Measurements from ENCODE around the gene KATNIP. TPM values are rescaled to one million over a fixed set of nuclear protein-coding genes. Genes with fewer than 3 reads are reported as not detected.

The KATNIP gene
- total RNA-seq (10 to 100 TPM; 10.0 to 13.4 (median 12.3) TPM), polyA plus RNA-seq (7.0 TPM)
- long read RNA-seq, donor 1, partial matches to known transcripts, result 4 of 11 reads
- long read RNA-seq, donor 1, other reads (novel, unspliced or antisense), result 6 of 11 reads
- long read RNA-seq, donor 2, partial matches to known transcripts, result 1 of 3 reads
- long read RNA-seq, donor 2, other reads (novel, unspliced or antisense), result 1 of 3 reads
- long read RNA-seq, donor 3, partial matches to known transcripts, result 21 of 29 reads
- long read RNA-seq, donor 3, other reads (novel, unspliced or antisense), result 7 of 29 reads
- long read RNA-seq, donor 4, partial matches to known transcripts, result 2 of 5 reads
- long read RNA-seq, donor 4, other reads (novel, unspliced or antisense), result 3 of 5 reads

DNA sequence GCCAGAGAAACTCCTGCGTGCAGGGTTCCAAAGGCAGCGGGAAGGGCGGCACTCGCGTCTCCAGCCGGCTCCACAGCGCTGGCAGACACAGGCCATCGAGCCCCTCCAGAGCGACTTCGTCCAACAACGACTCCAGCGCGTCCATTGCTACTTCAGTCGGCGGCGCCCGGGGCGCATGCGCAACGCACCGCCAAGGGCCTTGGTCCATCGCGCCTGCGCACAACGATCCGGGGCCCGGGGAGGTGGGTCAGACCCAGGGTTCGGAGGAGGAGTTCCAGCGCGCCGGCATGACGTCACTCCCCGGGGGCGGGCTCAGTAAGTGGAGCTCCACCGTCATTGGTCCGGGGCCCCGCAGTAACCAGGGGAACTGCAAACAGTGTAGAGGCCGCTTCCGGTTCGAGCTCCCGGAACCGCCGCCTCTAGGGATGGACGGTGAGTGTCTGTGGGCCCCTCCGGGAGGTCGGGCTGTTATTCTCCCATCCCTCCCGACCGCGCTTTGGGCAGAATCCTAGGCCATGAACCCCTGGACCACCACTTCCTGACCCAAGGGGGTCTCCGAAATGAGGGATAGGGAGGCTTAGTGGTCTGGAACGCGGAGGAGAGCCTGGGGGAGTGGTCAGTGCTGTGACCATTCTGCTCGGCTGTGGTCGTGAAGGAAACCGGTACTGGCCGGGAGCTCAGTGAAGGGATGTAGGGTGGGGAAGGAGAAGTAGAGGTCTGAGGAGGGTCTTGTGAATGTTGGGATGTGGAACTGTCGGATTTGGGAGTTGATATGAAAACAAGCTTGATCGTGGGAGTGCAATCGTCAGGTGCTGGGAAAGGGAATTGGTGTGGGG lies at the start of gene KATNIP, which contains the start of gene GTF3C1:
Gene KATNIP, plus strand, starts transcription at position 399 of the 836 bp plus-strand sequence. Its CDS starts 27 bp downstream, at position 426.
Gene GTF3C1, minus strand, starts transcription at position 168 of the 836 bp plus-strand sequence. Its CDS starts 23 bp downstream, at position 145.
- peak within 1 kb of the TSS; percentile 95 for H3K4me3 ChIP-seq (ENCODE audit: low read length)
- DNase-seq (peak; percentile 100), ATAC-seq (peak; percentile 99)
- WGBS, result under 1% methylated on average over 59 of the region's 59 CpGs
- H3K9me3 ChIP-seq (ENCODE audit: control insufficient read depth, low read length), result no peaks in the 10 kb centered on the region
- H3K27ac ChIP-seq (ENCODE audit: low read length), result peak within 1 kb of the TSS; percentile 83
- H3K4me1 ChIP-seq (ENCODE audit: control insufficient read depth, insufficient read depth, low read length), result peaks cover 6% of the 10 kb centered on the region
- no peaks in the 10 kb centered on the region for H3K27me3 ChIP-seq (ENCODE audit: control insufficient read depth, insufficient read depth)
- intact Hi-C loops (cut with DNase I), result no loop called here

DNA sequence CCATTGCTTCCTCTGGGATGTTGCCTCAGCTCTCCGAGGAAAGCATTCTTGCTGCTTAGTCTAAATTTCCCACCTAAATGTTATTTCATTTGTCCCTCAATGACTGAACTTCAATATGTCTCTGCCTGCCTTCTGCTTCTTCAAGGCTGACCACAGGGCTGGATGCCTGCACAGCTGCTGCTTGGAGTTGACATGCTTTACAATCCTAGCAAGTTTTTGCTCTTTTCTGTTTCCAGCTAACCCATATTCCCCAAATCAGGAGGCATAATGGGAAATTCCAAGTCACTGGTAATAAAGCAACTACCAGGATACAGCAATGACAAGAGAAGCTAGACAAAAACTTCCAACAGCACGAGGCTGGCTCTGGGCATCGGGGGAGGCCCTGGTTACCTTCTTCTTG lies 49.1 kb upstream of the KATNIP start:
- no peaks in the 10 kb centered on the region for H3K9me3 ChIP-seq (ENCODE audit: control insufficient read depth, low read length)
- H3K27me3 ChIP-seq (ENCODE audit: control insufficient read depth, insufficient read depth), result no peaks in the 10 kb centered on the region
- no peaks in the 10 kb centered on the region for H3K4me1 ChIP-seq (ENCODE audit: control insufficient read depth, insufficient read depth, low read length)
- ATAC-seq, result no peak
- H3K27ac ChIP-seq (ENCODE audit: low read length), result no peak overlapping the region
- H3K4me3 ChIP-seq (ENCODE audit: low read length), result no peak overlapping the region
- intact Hi-C loops (cut with DNase I), result no loop called here
- 97% methylated on average over 3 of the region's 3 CpGs for WGBS
- DNase-seq, result no peak

DNA sequence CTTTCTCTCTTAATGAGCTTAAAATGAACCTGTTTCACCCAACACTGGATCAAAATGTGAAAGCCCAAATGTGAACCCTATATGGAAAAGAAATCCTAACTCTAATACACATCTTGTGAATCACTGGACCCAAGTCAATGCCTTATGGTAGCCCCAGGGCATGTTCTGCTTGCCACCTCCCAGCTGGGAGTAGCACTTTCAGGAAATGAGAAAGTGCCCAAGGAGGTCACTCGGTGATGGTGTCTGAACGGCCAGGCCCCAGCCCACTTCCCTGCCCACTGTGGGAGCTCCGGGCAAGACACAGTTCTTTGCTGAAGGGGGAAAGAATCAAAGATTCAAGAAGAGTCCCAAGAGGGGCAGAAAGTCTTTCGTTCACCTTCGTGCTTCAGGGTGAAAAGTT lies 46.3 kb upstream of the KATNIP start:
- WGBS, result 79% methylated on average over 5 of the region's 5 CpGs
- H3K4me3 ChIP-seq (ENCODE audit: low read length), result no peak overlapping the region
- ATAC-seq, result no peak
- no peaks in the 10 kb centered on the region for H3K4me1 ChIP-seq (ENCODE audit: control insufficient read depth, insufficient read depth, low read length)
- no peaks in the 10 kb centered on the region for H3K9me3 ChIP-seq (ENCODE audit: control insufficient read depth, low read length)
- intact Hi-C loops (cut with DNase I), result no loop called here
- H3K27ac ChIP-seq (ENCODE audit: low read length), result no peak overlapping the region
- no peak for DNase-seq
- no peaks in the 10 kb centered on the region for H3K27me3 ChIP-seq (ENCODE audit: control insufficient read depth, insufficient read depth)

DNA sequence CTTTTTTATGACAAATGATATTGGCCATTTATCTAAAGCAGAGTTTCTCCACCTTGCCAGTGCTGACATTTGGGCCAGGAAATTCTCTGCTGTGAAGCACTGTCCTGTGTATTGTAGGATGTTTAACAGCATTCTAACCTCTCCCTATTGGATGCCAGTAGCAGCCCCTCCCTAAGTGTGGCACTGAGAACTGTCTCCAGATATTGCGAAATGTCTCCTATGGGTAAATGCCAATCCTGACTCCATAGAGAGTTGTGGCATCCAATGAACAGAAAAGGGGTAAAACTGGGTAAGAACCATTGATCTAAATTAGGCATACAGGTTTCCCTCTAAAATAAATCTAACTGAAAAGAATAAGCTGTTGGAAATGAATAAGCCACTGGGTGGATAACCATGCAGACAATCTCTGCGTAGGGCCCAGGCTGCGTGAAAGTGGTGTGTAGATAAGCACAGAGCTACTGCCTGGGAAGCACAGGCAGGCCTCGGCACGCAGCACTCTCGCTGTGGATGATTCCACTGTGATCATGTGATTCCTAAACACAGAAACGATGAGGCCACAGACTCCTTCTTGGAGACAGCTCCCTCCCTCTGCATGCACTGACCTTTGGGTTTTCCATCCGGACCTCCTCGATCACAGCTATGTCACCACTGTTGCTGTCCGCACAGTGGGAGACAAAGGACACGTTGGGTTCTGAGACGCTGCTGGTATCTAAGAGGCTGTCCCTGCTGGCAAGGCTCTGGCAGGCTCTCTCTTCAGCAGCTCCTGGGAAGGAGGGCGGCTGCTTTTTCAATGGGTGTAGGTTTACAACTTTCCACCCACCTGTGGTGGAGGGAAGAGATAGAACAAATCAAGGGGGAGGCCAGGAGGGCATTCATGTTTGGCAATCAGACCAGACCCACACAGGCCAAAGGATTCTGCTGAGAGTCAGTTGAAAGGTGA lies 44.4 kb upstream of the KATNIP start:
- Histone ChIP-seq H3K27me3 (ENCODE audit: control insufficient read depth, insufficient read depth) (no peaks in the 10 kb centered on the region), H3K9me3 (ENCODE audit: control insufficient read depth, low read length) (no peaks in the 10 kb centered on the region), H3K27ac (ENCODE audit: low read length) (peak overlapping the region; percentile 70), H3K4me3 (ENCODE audit: low read length) (no peak overlapping the region), H3K4me1 (ENCODE audit: control insufficient read depth, insufficient read depth, low read length) (no peaks in the 10 kb centered on the region)
- intact Hi-C loops (cut with DNase I), result no loop called here
- 64% methylated on average over 13 of the region's 13 CpGs for WGBS
- peak; percentile 77 to 81 for ATAC-seq
- DNase-seq, result peak in 1 of 3 donors; percentile 65

DNA sequence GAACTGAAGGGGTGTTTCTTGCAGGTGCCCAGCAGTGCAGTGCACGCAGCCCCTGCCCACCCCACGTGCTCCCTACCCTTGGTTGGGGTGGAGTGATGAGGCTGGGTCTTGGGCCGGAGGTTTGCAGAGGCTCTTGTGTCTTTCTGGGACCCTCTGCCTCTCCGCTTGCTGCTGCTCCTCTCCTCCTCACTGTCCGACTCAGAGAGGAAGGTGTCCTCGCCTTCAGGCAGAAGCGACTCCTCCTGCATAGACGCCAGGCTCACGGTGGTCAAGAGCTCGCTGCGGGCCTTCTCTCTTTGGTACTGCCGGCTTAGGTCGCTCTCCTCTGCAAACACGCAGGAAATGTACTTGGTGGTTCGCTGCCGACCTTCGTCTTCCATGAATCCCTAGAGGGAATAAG lies 43.2 kb upstream of the KATNIP start:
- no peak for ATAC-seq
- Histone ChIP-seq H3K27ac (ENCODE audit: low read length) (no peak overlapping the region), H3K9me3 (ENCODE audit: control insufficient read depth, low read length) (no peaks in the 10 kb centered on the region), H3K4me3 (ENCODE audit: low read length) (no peak overlapping the region), H3K27me3 (ENCODE audit: control insufficient read depth, insufficient read depth) (no peaks in the 10 kb centered on the region), H3K4me1 (ENCODE audit: control insufficient read depth, insufficient read depth, low read length) (no peaks in the 10 kb centered on the region)
- WGBS, result 95% methylated on average over 17 of the region's 17 CpGs
- intact Hi-C loops (cut with DNase I), result no loop called here
- no peak for DNase-seq

DNA sequence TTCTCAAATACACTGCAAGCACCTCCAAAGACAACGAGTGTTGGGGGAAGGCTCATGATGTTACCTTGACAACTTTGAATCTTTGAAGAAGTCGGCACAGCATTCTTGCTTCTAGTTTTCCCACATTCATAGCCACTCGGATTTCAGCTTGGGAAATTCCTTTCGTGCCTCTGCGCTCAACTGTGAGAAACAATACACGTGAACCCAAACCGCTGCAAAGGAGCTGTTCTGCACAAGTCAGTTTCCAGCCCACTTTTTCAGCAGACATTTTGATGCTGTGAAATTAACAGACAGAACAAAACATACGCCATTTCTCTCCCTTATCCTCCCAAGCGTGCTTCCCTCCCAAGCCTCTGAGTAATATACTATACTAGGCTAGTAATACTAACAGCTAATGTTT lies 41.5 kb upstream of the KATNIP start:
- Histone ChIP-seq H3K4me3 (ENCODE audit: low read length) (no peak overlapping the region), H3K27ac (ENCODE audit: low read length) (no peak overlapping the region), H3K27me3 (ENCODE audit: control insufficient read depth, insufficient read depth) (no peaks in the 10 kb centered on the region), H3K4me1 (ENCODE audit: control insufficient read depth, insufficient read depth, low read length) (no peaks in the 10 kb centered on the region), H3K9me3 (ENCODE audit: control insufficient read depth, low read length) (no peaks in the 10 kb centered on the region)
- no peak for ATAC-seq
- DNase-seq, result no peak
- 93% methylated on average over 9 of the region's 9 CpGs for WGBS
- intact Hi-C loops (cut with DNase I), result no loop called here

DNA sequence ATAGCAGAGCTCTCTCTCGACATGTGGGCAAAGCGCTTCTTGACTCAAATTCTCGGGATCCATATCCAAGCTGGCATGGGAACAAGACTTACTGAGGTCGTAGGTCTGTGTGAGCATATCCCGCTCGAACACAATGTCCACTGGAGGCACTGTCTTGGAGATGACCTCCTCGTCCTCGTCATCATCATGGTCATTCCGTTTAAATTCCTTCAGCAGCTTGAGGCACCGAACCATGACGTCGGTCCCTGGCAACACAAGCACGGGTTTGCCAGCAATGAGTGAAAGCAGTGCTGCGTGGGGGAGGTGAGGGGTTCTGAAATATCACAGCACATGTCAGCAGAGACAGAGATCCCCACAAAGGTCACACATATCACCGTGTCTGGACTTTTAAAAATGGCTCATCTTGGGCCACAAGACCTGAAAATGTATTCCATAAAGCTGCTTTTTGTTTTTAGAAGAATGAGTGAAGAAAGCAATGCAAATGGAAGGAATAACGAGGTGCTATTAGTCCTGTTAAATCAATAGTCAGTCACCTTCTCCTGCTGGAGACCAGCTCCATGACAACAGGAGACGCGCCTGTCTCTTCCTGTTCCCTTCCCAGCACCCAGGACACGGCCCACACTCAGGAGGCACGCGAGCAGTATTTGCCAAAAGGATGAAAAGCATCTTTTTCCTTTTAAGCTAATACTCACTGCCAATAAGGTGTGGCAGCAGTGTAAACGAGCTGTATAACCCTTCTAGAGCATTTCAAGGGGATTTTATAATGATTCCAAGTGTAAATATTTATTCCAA lies 38.1 kb upstream of the KATNIP start:
- 64% methylated on average over 22 of the region's 22 CpGs for WGBS
- H3K4me3 ChIP-seq (ENCODE audit: low read length), result no peak overlapping the region
- peak; percentile 16 to 75 for ATAC-seq
- H3K27ac ChIP-seq (ENCODE audit: low read length), result peak overlapping the region; percentile 42
- peak in 2 of 3 donors; percentile 74 to 76 for DNase-seq
- no peaks in the 10 kb centered on the region for H3K4me1 ChIP-seq (ENCODE audit: control insufficient read depth, insufficient read depth, low read length)
- no peaks in the 10 kb centered on the region for H3K27me3 ChIP-seq (ENCODE audit: control insufficient read depth, insufficient read depth)
- no peaks in the 10 kb centered on the region for H3K9me3 ChIP-seq (ENCODE audit: control insufficient read depth, low read length)
- intact Hi-C loops (cut with DNase I), result no loop called here

DNA sequence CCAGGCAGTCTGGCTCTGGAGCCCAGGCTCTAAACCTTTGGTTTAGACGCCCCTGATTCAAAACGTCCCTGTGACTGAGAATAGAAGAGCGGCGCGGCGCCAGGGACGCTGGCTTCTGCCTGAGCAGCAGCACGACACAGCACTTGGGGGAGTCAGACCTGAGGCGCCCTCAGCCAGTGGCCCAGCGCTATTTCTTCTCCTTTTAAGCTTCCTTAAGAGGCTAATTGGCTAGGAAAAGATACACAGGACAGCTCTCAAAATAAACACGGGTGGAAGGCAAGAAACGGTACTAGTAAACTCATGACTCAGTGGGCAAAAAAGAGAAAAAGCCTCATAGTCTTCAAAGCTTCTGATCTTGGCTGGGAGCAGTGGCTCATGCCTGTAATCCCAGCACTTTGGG lies 35.1 kb upstream of the KATNIP start:
- WGBS, result 81% methylated on average over 12 of the region's 12 CpGs
- H3K4me3 ChIP-seq (ENCODE audit: low read length), result no peak overlapping the region
- H3K27ac ChIP-seq (ENCODE audit: low read length), result peak overlapping the region; percentile 22
- DNase-seq (peak in 2 of 3 donors; percentile 37 to 79), ATAC-seq (peak; percentile 22 to 37)
- intact Hi-C loops (cut with DNase I), result no loop called here
- H3K9me3 ChIP-seq (ENCODE audit: control insufficient read depth, low read length), result no peaks in the 10 kb centered on the region
- H3K4me1 ChIP-seq (ENCODE audit: control insufficient read depth, insufficient read depth, low read length), result no peaks in the 10 kb centered on the region
- no peaks in the 10 kb centered on the region for H3K27me3 ChIP-seq (ENCODE audit: control insufficient read depth, insufficient read depth)

DNA sequence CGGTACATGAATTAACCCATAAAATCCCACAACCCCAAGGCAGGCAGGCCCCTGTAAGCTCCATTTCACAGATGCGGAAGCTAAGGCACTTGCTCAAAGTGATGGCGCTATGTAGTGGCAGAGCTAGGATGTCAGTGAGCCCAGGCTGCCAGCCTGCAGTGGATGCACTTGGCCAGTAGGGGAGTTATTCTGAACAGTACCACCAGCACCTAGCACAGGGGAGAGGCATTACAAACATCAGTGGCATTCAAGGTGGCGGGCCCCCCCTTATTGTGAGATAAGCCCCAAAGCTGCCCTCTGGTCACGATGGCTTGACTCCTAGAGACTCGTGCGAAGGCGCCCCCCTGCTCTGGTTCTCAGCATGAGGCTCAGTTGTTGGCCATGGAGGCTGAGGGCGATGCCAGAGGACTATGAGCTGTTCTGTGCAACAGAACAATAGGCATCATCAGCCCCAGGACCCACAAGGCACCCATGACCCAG lies 34.0 kb upstream of the KATNIP start:
- WGBS, result 74% methylated on average over 9 of the region's 9 CpGs
- no peaks in the 10 kb centered on the region for H3K4me1 ChIP-seq (ENCODE audit: control insufficient read depth, insufficient read depth, low read length)
- no peak overlapping the region for H3K4me3 ChIP-seq (ENCODE audit: low read length)
- no peaks in the 10 kb centered on the region for H3K9me3 ChIP-seq (ENCODE audit: control insufficient read depth, low read length)
- ATAC-seq (peak; percentile 2 to 28), DNase-seq (peak in 1 of 3 donors; percentile 67)
- no peak overlapping the region for H3K27ac ChIP-seq (ENCODE audit: low read length)
- intact Hi-C loops (cut with DNase I), result no loop called here
- no peaks in the 10 kb centered on the region for H3K27me3 ChIP-seq (ENCODE audit: control insufficient read depth, insufficient read depth)

DNA sequence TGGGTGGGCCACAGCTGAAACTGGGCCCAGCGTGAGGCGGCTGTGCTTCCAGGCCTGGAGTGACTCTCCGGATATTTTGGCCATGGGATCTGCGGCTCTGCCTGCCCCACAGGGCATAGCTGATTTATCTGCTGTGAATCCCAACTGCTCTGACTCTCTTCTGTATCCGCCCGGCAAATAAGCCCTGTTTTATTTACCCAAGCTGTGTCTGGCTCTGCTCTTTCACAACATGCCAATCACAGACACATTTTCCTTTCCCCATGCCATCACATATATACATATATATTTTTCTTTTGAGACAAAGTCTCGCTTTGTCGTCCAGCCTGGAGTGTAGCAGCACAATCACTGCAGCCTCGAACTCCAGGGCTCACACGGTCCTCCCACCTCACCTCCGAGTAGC lies 33.6 kb upstream of the KATNIP start:
- H3K9me3 ChIP-seq (ENCODE audit: control insufficient read depth, low read length), result no peaks in the 10 kb centered on the region
- DNase-seq (no peak), ATAC-seq (no peak)
- no peaks in the 10 kb centered on the region for H3K4me1 ChIP-seq (ENCODE audit: control insufficient read depth, insufficient read depth, low read length)
- intact Hi-C loops (cut with DNase I), result no loop called here
- H3K27ac ChIP-seq (ENCODE audit: low read length), result no peak overlapping the region
- H3K27me3 ChIP-seq (ENCODE audit: control insufficient read depth, insufficient read depth), result no peaks in the 10 kb centered on the region
- H3K4me3 ChIP-seq (ENCODE audit: low read length), result no peak overlapping the region
- WGBS, result 88% methylated on average over 11 of the region's 11 CpGs

Data from right cardiac atrium (tissue), 5 donors.